Right lobe of liver (tissue), 6 donors: ENCODE results near the gene PRR7. TPM values are rescaled to one million over a fixed set of nuclear protein-coding genes. Genes with fewer than 3 reads are reported as not detected.

Experiments used
- ATAC-seq, 4 donors: fragments of 200-7000 bp; cut with Tn5 transposase; one replicate each; pipeline ENCODE4 v1.9.1; 2020; ENCODE audit warnings: mild to moderate bottlenecking in 4 of 4, moderate library complexity in 4 of 4
- DNase-seq, 3 donors: peaks; one replicate each; pipeline ENCODE4 v3.0.0-alpha.2; 2020
- H3K27ac ChIP-seq, 3 donors: fragments of 200-600 bp; one replicate each; pipeline ENCODE4 v1.8.0; 2022
- H3K27me3 ChIP-seq, 2 donors: fragments of 200-600 bp; one replicate each; pipeline ENCODE4 v1.8.0; 2022
- H3K36me3 ChIP-seq, 4 donors: fragments of 200-600 bp; sonication (generic) in 1 of 4; one replicate each; pipeline versions ENCODE4 v1.5.1 to v1.8.0; 2017 to 2022; ENCODE audit warnings: control low read depth in 1 of 4
- H3K4me1 ChIP-seq, 4 donors: fragments of 200-600 bp; sonication (generic) in 1 of 4; one replicate each; pipeline versions ENCODE4 v1.5.1 to v1.8.0; 2017 to 2022; ENCODE audit warnings: control low read depth in 1 of 4
- H3K4me3 ChIP-seq, 3 donors: fragments of 200-600 bp; one replicate each; pipeline ENCODE4 v1.8.0; 2022
- H3K9me3 ChIP-seq, 4 donors: fragments of 200-600 bp; sonication (generic) in 1 of 4; one replicate each; pipeline versions ENCODE4 v1.5.1 to v1.8.0; 2017 to 2022; ENCODE audit warnings: control low read depth in 1 of 4
- POLR2A ChIP-seq: fragments of 450-650 bp; IDR thresholded peaks from one replicate; pipeline ENCODE4 v1.6.1; 2017; ENCODE audit warnings: antibody characterized with exemption, mild to moderate bottlenecking
- WGBS: methylation state at CpG from one replicate; pipeline ENCODE4 v1.1.6; 2018; ENCODE audit warnings: low coverage, low lambda C conversion rate; ENCODE audit not compliant: insufficient coverage; ENCODE audit errors: missing lambda C conversion rate; 5-methylcytosine and 5-hydroxymethylcytosine counted together
- intact Hi-C, 2 donors: fragments of 100-400 bp; cut with DNase I; formaldehyde crosslinking; loops; one replicate each; pipeline versions ENCODE4 v1.11.2 to v1.14.1; 2022
- total RNA-seq, 6 experiments: library from RNA; depleted of rRNA in 2 of 6; stranded (reverse); fragments of >200 nt in 2 of 6; fragmentation: NEBNext Ultra II Directional in 3 of 6; extraction: Animal tissue kit (Norgen Biotek cat#: 25700) in 3 of 6; gene quantifications; one replicate each; pipeline versions ENCODE4 v1.1.0 to v1.2.4, GENCODE V29; 2016 to 2023
- TF ChIP-seq, protein P1 (sequence below), 4 donors: fragments of 200-600 bp in 3 of 4; fragments of 450-650 bp in 1 of 4; IDR thresholded peaks; one replicate each; pipeline versions ENCODE4 v1.5.1 to v1.8.0; 2016 to 2022; ENCODE audit warnings: antibody characterized with exemption in 4 of 4, mild to moderate bottlenecking in 2 of 4
- donor health status: DM: no; HTN: yes; CAD: no.
- donor health status: DM: no; HTN: no; CAD: no.
- donor health status: DM: no; HTN: no; CAD: no.
- donor health status: DM: no; HTN: yes; CAD: no.
- donor health status: DM: no; HTN: yes; CAD: no.

The PRR7 gene
- total RNA-seq, 6 experiments from 2014 or later = 0.15 to 13.0 (median 1.9) TPM

GRCh38 chr5:177434942-177435738 lies 11.5 kb upstream of the PRR7 start:
- DNase-seq (no peak), ATAC-seq (no peak)
- intact Hi-C loops = loop anchor here in 1 of 2 donors (5.0 kb wide), 1 partner anchor 33 kb away; the partner anchor contains the start of gene PFN3
- Histone ChIP-seq H3K36me3 (peaks cover 0 to 44% (median 0%) of the 10 kb centered on the region in 4 donors), H3K27me3 (no peaks in the 10 kb centered on the region), H3K9me3 (no peaks in the 10 kb centered on the region), H3K4me1 (peaks cover 0 to 3% (median 0%) of the 10 kb centered on the region in 4 donors), H3K27ac (no peak overlapping the region), H3K4me3 (no peak overlapping the region)
- WGBS = 100% methylated on average over 5 of the region's 20 CpGs
- TF ChIP-seq, protein P1, sequence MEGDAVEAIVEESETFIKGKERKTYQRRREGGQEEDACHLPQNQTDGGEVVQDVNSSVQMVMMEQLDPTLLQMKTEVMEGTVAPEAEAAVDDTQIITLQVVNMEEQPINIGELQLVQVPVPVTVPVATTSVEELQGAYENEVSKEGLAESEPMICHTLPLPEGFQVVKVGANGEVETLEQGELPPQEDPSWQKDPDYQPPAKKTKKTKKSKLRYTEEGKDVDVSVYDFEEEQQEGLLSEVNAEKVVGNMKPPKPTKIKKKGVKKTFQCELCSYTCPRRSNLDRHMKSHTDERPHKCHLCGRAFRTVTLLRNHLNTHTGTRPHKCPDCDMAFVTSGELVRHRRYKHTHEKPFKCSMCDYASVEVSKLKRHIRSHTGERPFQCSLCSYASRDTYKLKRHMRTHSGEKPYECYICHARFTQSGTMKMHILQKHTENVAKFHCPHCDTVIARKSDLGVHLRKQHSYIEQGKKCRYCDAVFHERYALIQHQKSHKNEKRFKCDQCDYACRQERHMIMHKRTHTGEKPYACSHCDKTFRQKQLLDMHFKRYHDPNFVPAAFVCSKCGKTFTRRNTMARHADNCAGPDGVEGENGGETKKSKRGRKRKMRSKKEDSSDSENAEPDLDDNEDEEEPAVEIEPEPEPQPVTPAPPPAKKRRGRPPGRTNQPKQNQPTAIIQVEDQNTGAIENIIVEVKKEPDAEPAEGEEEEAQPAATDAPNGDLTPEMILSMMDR (IDR thresholded peaks at IDR 0.05) = no peak
- no peak for TF ChIP-seq POLR2A

GRCh38 chr5:177435847-177436536 lies 10.6 kb upstream of the PRR7 start:
- DNase-seq = no peak
- Histone ChIP-seq H3K27me3 (no peaks in the 10 kb centered on the region), H3K27ac (no peak overlapping the region), H3K9me3 (no peaks in the 10 kb centered on the region), H3K36me3 (peaks cover 0 to 44% (median 0%) of the 10 kb centered on the region in 4 donors), H3K4me1 (no peaks in the 10 kb centered on the region), H3K4me3 (no peak overlapping the region)
- TF ChIP-seq POLR2A = no peak
- TF ChIP-seq, protein P1 (IDR thresholded peaks at IDR 0.05) = no peak
- no peak for ATAC-seq
- intact Hi-C loops = loop anchor here in 1 of 2 donors (5.0 kb wide), 1 partner anchor 34 kb away; the partner anchor contains the start of gene PFN3
- WGBS = 95% methylated on average over 18 of the region's 37 CpGs

- no peak for ATAC-seq
- 65% methylated on average over 4 of the region's 4 CpGs for WGBS
- Histone ChIP-seq H3K36me3 (peaks cover 0 to 39% (median 0%) of the 10 kb centered on the region in 4 donors), H3K27ac (no peak overlapping the region), H3K4me3 (no peak overlapping the region), H3K4me1 (no peaks in the 10 kb centered on the region), H3K27me3 (no peaks in the 10 kb centered on the region), H3K9me3 (no peaks in the 10 kb centered on the region)
- intact Hi-C loops = loop anchor here in 1 of 2 donors (5.0 kb wide), 1 partner anchor 35 kb away; the partner anchor contains the start of gene PFN3
- TF ChIP-seq POLR2A = no peak
- TF ChIP-seq, protein P1 (IDR thresholded peaks at IDR 0.05) = no peak
- no peak for DNase-seq
Observed at GRCh38 chr5:177437623-177438022, 9.0 kb upstream of the PRR7 start.

GRCh38 chr5:177438468-177438867 lies 8.1 kb upstream of the PRR7 start:
- peaks cover 0 to 30% (median 0%) of the 10 kb centered on the region in 4 donors for H3K36me3 ChIP-seq
- TF ChIP-seq POLR2A = no peak
- TF ChIP-seq, protein P1 (IDR thresholded peaks at IDR 0.05) = no peak
- DNase-seq = peak in 1 of 3 donors; percentile 39
- H3K27ac ChIP-seq = no peak overlapping the region
- H3K4me3 ChIP-seq = no peak overlapping the region
- intact Hi-C loops = loop anchor here in 1 of 2 donors (5.0 kb wide), 1 partner anchor 36 kb away; the partner anchor contains the start of gene PFN3
- H3K27me3 ChIP-seq = no peaks in the 10 kb centered on the region
- 83% methylated on average over 1 of the region's 10 CpGs for WGBS
- H3K9me3 ChIP-seq = no peaks in the 10 kb centered on the region
- no peak for ATAC-seq
- H3K4me1 ChIP-seq = no peaks in the 10 kb centered on the region
